HG03108 (cell line): ENCODE results near the gene PCDHB7.
"Not testable (repeated sequence)": the region's sequence is repeated elsewhere in the genome, so short reads cannot be mapped to it uniquely, and the experiment has no call there.

Source experiments
- ATAC-seq: cut with Tn5 transposase; IDR thresholded peaks from one replicate; pipeline ENCODE4 v1.9.1; 2021; ENCODE audit warnings: moderate library complexity; ENCODE audit not compliant: unreplicated experiment

Gene PCDHB7

GRCh38 chr5:141172381-141173204 is at the start of gene PCDHB7:
PCDHB7 (plus strand) TSS chr5:141172644; CDS start chr5:141172836, 192 bp downstream.
- no peak for ATAC-seq

DNA sequence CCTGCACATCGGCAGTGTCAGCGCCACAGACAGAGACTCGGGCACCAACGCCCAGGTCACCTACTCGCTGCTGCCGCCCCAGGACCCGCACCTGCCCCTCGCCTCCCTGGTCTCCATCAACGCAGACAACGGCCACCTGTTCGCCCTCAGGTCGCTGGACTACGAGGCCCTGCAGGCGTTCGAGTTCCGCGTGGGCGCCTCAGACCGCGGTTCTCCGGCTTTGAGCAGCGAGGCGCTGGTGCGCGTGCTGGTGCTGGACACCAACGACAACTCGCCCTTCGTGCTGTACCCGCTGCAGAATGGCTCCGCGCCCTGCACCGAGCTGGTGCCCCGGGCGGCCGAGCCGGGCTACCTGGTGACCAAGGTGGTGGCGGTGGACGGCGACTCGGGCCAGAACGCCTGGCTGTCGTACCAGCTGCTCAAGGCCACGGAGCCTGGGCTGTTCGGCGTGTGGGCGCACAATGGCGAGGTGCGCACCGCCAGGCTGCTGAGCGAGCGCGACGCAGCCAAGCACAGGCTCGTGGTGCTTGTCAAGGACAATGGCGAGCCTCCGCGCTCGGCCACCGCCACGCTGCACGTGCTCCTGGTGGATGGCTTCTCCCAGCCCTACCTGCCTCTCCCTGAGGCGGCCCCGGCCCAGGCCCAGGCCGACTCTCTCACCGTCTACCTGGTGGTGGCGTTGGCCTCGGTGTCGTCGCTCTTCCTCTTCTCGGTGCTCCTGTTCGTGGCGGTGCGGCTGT is 48.9 kb upstream of the PCDHB7 start:
- ATAC-seq: not testable (repeated sequence)

- no peak for ATAC-seq
Observed at GRCh38 chr5:141127305-141127704, 45.1 kb upstream of the PCDHB7 start.

DNA sequence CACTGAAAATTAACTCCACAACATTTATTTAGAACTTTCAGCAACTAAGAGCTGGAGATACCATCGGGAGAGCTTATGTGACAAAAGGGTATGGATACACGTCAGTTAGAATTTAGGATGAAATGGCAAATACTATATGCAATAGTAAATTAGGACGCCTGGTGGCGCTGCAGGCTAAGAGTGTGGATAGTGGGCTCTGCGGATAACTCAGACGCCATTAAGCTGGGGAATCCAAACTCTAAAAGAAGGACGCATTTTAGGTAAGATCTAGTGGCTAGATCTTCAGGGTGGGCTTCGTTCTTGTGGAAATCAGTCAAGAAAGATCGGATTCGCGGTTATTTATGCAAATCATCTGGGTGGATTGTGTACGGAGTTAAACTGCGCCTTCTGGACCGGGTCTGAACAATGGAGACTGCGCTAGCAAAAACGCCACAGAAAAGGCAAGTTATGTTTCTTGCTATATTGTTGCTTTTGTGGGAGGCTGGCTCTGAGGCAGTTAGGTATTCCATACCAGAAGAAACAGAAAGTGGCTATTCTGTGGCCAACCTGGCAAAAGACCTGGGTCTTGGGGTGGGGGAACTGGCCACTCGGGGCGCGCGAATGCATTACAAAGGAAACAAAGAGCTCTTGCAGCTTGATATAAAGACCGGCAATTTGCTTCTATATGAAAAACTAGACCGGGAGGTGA is 37.3 kb upstream of the PCDHB7 start, which contains the start of gene PCDHB5:
TSS of gene PCDHB5 (plus strand) at position 177 of the 688 bp plus-strand sequence. CDS start at position 406, 229 bp downstream.
- no peak for ATAC-seq

DNA sequence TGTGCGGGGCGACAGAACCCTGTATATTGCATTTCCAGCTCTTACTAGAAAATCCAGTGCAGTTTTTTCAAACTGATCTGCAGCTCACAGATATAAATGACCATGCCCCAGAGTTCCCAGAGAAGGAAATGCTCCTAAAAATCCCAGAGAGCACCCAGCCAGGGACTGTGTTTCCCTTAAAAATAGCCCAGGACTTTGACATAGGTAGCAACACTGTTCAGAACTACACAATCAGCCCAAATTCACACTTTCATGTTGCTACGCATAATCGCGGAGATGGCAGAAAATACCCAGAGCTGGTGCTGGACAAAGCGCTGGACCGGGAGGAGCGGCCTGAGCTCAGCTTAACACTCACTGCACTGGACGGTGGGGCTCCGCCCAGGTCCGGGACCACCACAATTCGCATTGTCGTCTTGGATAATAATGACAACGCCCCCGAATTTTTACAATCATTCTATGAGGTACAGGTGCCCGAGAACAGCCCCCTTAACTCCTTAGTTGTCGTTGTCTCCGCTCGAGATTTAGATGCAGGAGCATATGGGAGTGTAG is 36.7 kb upstream of the PCDHB7 start:
- ATAC-seq: no peak

GRCh38 chr5:141137346-141137745 is 35.1 kb upstream of the PCDHB7 start:
- not testable (repeated sequence) for ATAC-seq

DNA sequence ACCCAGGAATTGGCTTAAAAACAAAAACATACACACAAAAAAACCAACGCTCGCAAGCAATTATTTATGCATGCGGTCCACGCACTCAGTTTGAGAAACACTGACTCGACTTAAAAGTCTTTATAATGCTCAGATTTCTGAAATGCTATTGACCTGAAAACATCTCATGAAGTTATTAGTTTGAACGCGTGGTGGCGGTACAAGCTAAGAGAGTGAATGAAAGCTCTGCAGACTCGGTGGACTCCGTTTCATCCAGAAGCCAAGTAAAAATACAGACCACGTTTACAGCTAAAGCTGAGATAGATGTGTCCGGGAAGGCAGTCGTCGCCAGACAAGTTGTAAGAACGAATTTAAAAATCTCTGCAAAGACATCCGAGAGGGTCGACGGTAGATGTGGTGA is 22.6 kb upstream of the PCDHB7 start, which contains the start of gene PCDHB6:
TSS of gene PCDHB6 (plus strand) at position 246 of the 400 bp plus-strand sequence. CDS start 201 bp downstream, outside the sequence.
- no peak for ATAC-seq

DNA sequence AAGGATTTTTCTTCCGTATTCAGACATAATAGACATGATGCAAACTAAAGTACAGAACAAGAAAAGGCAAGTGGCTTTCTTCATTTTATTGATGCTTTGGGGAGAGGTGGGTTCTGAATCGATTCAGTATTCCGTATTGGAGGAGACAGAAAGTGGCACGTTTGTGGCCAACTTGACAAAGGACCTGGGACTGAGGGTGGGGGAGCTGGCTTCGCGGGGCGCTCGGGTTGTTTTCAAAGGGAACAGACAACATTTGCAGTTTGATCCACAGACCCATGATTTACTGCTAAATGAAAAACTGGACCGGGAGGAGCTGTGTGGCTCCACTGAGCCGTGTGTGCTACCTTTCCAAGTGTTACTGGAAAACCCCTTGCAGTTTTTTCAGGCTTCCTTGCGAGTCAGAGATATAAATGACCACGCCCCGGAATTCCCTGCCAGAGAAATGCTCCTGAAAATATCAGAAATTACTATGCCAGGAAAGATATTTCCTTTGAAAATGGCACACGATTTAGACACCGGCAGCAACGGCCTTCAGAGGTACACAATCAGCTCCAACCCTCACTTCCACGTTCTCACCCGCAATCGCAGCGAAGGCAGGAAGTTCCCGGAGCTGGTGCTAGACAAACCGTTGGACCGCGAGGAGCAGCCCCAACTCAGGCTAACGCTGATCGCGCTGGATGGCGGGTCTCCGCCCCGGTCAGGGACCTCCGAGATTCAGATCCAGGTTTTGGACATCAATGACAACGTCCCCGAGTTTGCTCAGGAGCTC is 22.0 kb upstream of the PCDHB7 start:
- no peak for ATAC-seq

DNA sequence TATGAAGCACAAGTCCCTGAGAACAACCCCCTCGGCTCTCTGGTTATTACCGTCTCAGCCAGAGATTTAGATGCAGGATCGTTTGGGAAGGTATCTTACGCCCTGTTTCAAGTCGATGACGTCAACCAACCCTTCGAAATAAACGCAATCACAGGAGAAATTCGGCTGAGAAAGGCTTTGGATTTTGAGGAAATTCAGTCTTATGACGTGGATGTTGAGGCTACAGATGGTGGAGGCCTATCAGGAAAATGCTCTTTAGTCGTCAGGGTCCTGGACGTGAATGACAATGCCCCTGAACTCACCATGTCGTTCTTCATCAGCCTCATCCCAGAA is 21.5 kb upstream of the PCDHB7 start:
- no peak for ATAC-seq

GRCh38 chr5:141151632-141152031 is 20.8 kb upstream of the PCDHB7 start:
- not testable (repeated sequence) for ATAC-seq

- ATAC-seq: not testable (repeated sequence)
Observed at GRCh38 chr5:141152096-141152495, 20.3 kb upstream of the PCDHB7 start.

- no peak for ATAC-seq
Observed at GRCh38 chr5:141155540-141156374, 16.7 kb upstream of the PCDHB7 start.

- not testable (repeated sequence) for ATAC-seq
Observed at GRCh38 chr5:141157356-141157755, 15.1 kb upstream of the PCDHB7 start.

GRCh38 chr5:141157901-141158300 is 14.5 kb upstream of the PCDHB7 start:
- ATAC-seq: not testable (repeated sequence)

GRCh38 chr5:141174291-141175104 is 2.1 kb downstream of the PCDHB7 start:
- ATAC-seq: not testable (repeated sequence)

DNA sequence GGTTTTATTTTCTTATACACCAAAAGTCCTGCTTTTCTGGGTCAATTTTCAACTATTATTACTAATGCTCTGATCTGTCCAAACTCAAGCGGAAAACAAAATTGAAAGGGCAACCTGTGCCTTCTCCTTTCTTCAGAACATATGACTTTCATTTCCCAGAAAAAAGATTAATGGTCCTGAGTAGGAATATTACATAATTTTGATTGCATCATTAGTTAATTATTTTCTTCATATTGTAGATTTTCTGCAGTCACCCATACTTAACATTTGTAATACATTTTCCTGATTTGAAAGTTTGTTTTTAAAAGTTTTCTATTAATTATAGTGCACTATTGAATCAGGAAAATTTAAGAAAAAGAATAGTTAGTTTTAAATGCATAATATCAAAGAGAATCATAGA is 3.5 kb downstream of the PCDHB7 start:
- no peak for ATAC-seq

DNA sequence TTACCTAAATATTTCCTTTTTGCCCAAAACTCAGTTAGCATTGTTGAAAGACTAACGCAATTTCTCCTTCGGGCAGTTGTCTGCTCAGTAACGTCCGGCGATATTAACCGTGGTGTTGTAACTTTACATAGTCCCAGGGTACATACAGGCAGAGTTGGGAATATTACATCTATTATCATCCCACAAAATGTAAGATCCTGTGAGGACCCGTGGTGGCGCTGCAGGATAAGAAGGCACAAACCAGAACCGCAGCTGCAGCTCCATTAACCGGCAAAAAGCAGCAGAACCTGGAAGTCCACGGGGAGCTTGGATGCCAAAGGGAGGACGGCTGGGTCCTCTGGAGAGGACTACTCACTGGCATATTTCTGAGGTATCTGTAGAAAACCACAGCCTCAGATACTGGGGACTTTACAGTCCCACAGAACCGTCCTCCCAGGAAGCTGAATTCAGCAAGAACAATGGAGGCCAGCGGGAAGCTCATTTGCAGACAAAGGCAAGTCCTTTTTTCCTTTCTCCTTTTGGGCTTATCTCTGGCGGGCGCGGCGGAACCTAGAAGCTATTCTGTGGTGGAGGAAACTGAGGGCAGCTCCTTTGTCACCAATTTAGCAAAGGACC is 5.2 kb downstream of the PCDHB7 start, which contains the start of gene PCDHB8:
TSS of gene PCDHB8 (plus strand) at position 214 of the 615 bp plus-strand sequence. CDS start at position 459, 245 bp downstream.
- ATAC-seq: not testable (repeated sequence)

DNA sequence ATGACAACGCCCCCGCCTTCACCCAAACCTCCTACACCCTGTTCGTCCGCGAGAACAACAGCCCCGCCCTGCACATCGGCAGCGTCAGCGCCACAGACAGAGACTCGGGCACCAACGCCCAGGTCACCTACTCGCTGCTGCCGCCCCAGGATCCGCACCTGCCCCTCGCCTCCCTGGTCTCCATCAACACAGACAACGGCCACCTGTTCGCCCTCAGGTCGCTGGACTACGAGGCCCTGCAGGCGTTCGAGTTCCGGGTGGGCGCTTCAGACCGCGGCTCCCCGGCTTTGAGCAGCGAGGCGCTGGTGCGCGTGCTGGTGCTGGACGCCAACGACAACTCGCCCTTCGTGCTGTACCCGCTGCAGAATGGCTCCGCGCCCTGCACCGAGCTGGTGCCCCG is 6.9 kb downstream of the PCDHB7 start:
- not testable (repeated sequence) for ATAC-seq
